GM18861 (cell line): ENCODE results near the gene LINGO1.

Experiments
- ATAC-seq: cut with Tn5 transposase; IDR thresholded peaks from one replicate; pipeline ENCODE4 v1.9.1; 2021; ENCODE audit not compliant: unreplicated experiment

Gene LINGO1

GRCh38 chr15:77597804-77598453 is 34.8 kb downstream of the LINGO1 start:
- ATAC-seq: no peak

- ATAC-seq: no peak
Observed at GRCh38 chr15:77596821-77597803, 35.6 kb downstream of the LINGO1 start.

DNA sequence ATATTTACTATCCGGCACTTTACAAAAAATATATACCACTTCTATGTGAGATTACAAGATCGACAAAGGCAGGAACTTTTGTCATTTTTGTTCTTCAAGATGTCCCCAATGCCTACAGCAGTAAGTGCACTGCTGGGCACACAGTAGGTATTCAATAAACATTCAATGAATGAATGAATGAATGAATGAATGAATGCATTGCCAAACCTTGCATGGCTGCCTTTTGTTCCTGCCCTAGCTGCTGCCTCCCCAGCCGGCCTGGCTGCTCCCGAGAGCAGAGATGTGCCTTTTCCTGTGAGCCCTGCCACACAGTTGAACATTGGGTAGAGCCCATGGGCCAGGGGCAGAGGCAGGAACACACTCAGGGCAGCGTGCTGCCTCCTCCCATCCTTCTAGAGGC is 37.5 kb downstream of the LINGO1 start:
- no peak for ATAC-seq

- no peak for ATAC-seq
Observed at GRCh38 chr15:77592758-77593157, 40.0 kb downstream of the LINGO1 start.

- no peak for ATAC-seq
Observed at GRCh38 chr15:77591968-77592613, 40.6 kb downstream of the LINGO1 start.

- ATAC-seq: no peak
Observed at GRCh38 chr15:77589839-77590238, 42.9 kb downstream of the LINGO1 start.

DNA sequence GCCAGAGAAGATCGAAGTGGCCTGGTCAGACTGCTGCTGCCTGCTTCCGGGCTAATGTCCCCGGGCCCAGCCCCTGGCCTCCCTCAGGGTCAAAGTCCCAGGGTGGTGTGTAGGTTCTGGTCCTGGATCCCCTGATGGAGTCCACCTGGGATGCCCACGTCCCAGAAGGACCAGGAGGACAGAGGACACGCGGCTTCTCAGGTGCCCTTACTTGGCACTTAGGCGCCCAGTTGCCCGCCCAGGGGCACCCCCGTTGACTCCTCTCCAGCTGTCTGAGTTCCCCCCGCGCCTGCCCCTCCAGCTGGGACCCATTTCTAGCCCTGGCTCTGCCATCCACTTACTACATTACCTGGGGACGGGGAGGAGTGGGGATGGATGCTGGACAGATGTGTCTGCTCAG is 44.6 kb downstream of the LINGO1 start:
- no peak for ATAC-seq

DNA sequence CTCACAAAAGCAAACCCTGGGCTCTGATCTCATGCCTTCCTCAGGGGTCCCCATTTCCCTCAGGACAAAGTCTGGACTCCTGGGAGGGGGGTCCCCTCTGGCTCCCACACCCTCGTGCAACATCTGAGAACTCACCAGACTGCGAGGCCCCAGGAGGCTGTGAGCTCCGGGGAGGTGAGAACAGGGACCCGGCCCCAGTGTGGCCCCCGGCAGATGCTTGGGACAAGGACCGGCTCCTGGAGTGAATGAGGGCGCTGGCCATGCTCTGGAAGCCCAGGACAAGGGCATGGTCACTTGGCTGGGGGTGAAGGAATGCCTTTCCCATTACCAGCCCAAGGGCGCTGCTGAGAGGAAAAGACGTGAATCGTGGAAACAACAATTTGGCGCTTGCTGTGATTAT is 48.0 kb downstream of the LINGO1 start:
- no peak for ATAC-seq

- no peak for ATAC-seq
Observed at GRCh38 chr15:77584201-77584600, 48.5 kb downstream of the LINGO1 start.

DNA sequence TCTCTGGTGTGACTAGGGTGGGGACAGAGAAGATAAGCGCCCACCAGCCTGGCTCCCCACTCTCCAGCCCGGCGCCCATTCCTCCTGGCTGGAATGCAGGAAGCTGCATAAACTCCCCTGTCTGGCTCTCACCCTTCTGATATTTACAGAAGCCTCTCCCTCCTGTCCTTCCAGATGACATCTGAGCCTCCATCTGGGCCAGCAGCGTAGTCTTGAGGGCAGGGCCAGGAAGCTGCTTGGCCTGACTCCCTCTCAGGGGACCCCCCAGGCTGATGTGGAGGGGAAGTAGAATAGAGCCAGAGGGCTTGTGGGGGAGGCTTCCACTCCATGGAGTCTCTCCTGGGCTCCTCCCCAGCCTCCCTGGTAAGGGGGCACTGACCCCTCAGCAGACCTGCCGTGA is 49.9 kb downstream of the LINGO1 start:
- ATAC-seq: no peak

- no peak for ATAC-seq
Observed at GRCh38 chr15:77581896-77582569, 50.7 kb downstream of the LINGO1 start.

- no peak for ATAC-seq
Observed at GRCh38 chr15:77580996-77581682, 51.6 kb downstream of the LINGO1 start.

DNA sequence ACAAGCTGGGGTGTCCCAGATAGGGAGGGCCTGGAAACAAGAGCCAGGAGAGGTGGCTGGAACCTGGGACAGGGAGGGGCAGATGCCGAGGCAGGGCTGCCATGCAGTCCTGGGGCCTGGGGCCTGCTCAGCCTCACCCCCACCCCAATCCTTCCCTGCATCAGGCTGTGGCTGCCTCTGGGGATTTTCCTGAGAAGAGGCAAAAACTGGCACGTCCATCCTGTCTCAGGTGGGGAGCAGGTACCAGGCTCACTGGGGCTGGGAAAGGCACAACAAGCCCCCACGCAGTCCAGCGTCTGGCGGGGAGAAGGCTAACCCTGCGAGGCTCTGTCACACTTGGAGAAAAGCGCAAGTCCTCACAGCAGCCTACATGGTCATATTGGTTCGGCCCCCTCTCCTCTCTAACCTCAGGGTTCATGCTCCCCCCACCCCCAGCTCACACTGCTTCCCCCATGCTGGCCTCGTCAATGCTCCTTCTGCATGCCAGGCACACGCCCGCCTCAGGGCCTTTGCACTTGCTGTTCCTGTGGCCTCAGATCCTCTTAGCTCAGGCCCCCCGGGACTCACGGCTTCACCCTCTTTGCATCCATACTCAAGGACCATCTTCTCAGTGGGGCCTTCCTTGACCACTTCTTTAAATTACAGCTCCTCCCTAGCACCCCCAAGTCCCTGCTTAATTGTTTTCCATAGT is 53.1 kb downstream of the LINGO1 start:
- no peak for ATAC-seq

- no peak for ATAC-seq
Observed at GRCh38 chr15:77578641-77579372, 53.9 kb downstream of the LINGO1 start.

GRCh38 chr15:77577366-77577950 is 55.3 kb downstream of the LINGO1 start:
- ATAC-seq: no peak

DNA sequence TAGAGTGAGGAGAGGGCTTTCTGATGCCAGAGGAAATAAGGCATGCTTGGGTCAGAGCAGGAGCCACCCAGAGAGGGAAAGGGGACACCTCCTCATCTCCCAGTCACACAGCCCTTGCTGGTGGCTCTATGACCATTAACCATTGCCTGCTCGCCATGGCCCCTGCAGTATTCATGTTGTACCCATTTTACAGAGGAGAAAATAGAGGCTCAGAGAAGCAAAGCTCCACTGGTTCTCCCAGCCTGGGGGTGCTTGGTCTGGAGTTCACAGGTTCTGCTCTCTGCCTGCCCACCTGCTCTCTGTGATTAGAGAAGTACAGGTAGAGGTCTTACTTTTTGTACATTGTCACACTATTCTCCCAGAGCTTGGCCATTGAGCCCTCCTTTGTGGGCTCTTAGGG is 56.2 kb downstream of the LINGO1 start:
- ATAC-seq: no peak

GRCh38 chr15:77575203-77575934 is 57.3 kb downstream of the LINGO1 start:
- no peak for ATAC-seq

GRCh38 chr15:77574521-77575202 is 58.0 kb downstream of the LINGO1 start:
- no peak for ATAC-seq
